ENCODE measurements around the gene SLC19A1.

Gene SLC19A1

GRCh38 chr21:45449658-45450422 lies 92.4 kb downstream of the SLC19A1 start:
- DNase-seq: no peak

GRCh38 chr21:45448810-45449657 lies 93.2 kb downstream of the SLC19A1 start:
- no peak for DNase-seq

- DNase-seq: no peak
Measured at GRCh38 chr21:45448283-45448809, 93.9 kb downstream of the SLC19A1 start.
